Measurements from ENCODE around the gene NEURL1B. TPM values are rescaled to one million over a fixed set of nuclear protein-coding genes. Genes with fewer than 3 reads are reported as not detected.

NEURL1B gene
- total and polyA plus RNA-seq, 4 donors: 1.5 to 10.0 (median 5.5) TPM

DNA sequence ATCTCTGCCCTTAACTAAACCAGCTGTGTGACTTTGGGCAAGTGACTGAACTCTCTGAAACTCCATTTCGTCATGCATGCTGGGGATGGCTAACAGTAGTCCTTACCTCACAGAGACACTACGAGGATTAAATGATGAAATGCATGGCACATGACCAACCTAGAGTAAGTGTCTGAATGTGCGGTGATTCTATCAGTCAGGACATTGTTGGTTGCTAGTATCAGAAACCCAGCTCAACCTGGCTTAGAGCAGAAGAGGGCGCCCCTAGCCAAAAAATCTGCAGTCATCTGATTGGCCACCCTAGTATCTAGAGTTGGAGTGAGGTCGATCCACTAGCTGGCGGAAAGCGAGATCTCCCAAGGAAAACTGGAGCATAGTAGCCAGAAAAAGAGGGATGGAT, 25.2 kb downstream of the NEURL1B start:
- H3K27me3 ChIP-seq (ENCODE audit: control insufficient read depth in 4 of 4, insufficient read depth in 4 of 4, low read length in 3 of 4): no peaks in the 10 kb centered on the region
- H3K27ac ChIP-seq (ENCODE audit: low read depth in 1 of 2, low read length in 2 of 2): no peak overlapping the region
- H3K9me3 ChIP-seq (ENCODE audit: control insufficient read depth in 4 of 4, low read length in 3 of 4): no peaks in the 10 kb centered on the region
- 74% methylated on average over 7 of the region's 7 CpGs for WGBS
- peaks cover 0 to 5% (median 2%) of the 10 kb centered on the region in 4 donors for H3K4me1 ChIP-seq (ENCODE audit: control insufficient read depth in 4 of 4, insufficient read depth in 4 of 4, low read length in 3 of 4)
- H3K9ac ChIP-seq (ENCODE audit: low read depth in 1 of 2, low read length in 2 of 2): no peak overlapping the region
- H3K36me3 ChIP-seq (ENCODE audit: control insufficient read depth in 4 of 4, insufficient read depth in 3 of 4, low read depth in 1 of 4, low read length in 3 of 4): no peaks in the 10 kb centered on the region
- DNase-seq (ENCODE audit: low spot score): no peak
- TF ChIP-seq, protein P1, sequence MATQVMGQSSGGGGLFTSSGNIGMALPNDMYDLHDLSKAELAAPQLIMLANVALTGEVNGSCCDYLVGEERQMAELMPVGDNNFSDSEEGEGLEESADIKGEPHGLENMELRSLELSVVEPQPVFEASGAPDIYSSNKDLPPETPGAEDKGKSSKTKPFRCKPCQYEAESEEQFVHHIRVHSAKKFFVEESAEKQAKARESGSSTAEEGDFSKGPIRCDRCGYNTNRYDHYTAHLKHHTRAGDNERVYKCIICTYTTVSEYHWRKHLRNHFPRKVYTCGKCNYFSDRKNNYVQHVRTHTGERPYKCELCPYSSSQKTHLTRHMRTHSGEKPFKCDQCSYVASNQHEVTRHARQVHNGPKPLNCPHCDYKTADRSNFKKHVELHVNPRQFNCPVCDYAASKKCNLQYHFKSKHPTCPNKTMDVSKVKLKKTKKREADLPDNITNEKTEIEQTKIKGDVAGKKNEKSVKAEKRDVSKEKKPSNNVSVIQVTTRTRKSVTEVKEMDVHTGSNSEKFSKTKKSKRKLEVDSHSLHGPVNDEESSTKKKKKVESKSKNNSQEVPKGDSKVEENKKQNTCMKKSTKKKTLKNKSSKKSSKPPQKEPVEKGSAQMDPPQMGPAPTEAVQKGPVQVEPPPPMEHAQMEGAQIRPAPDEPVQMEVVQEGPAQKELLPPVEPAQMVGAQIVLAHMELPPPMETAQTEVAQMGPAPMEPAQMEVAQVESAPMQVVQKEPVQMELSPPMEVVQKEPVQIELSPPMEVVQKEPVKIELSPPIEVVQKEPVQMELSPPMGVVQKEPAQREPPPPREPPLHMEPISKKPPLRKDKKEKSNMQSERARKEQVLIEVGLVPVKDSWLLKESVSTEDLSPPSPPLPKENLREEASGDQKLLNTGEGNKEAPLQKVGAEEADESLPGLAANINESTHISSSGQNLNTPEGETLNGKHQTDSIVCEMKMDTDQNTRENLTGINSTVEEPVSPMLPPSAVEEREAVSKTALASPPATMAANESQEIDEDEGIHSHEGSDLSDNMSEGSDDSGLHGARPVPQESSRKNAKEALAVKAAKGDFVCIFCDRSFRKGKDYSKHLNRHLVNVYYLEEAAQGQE (IDR thresholded peaks at IDR 0.05): no peak
- TF ChIP-seq FOXA1 (IDR thresholded peaks at IDR 0.05): no peak
- TF ChIP-seq HNF4G (IDR thresholded peaks at IDR 0.05): no peak
- TF ChIP-seq, protein P2, sequence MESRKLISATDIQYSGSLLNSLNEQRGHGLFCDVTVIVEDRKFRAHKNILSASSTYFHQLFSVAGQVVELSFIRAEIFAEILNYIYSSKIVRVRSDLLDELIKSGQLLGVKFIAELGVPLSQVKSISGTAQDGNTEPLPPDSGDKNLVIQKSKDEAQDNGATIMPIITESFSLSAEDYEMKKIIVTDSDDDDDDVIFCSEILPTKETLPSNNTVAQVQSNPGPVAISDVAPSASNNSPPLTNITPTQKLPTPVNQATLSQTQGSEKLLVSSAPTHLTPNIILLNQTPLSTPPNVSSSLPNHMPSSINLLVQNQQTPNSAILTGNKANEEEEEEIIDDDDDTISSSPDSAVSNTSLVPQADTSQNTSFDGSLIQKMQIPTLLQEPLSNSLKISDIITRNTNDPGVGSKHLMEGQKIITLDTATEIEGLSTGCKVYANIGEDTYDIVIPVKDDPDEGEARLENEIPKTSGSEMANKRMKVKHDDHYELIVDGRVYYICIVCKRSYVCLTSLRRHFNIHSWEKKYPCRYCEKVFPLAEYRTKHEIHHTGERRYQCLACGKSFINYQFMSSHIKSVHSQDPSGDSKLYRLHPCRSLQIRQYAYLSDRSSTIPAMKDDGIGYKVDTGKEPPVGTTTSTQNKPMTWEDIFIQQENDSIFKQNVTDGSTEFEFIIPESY (IDR thresholded peaks at IDR 0.05): no peak
- TF ChIP-seq, protein P3, sequence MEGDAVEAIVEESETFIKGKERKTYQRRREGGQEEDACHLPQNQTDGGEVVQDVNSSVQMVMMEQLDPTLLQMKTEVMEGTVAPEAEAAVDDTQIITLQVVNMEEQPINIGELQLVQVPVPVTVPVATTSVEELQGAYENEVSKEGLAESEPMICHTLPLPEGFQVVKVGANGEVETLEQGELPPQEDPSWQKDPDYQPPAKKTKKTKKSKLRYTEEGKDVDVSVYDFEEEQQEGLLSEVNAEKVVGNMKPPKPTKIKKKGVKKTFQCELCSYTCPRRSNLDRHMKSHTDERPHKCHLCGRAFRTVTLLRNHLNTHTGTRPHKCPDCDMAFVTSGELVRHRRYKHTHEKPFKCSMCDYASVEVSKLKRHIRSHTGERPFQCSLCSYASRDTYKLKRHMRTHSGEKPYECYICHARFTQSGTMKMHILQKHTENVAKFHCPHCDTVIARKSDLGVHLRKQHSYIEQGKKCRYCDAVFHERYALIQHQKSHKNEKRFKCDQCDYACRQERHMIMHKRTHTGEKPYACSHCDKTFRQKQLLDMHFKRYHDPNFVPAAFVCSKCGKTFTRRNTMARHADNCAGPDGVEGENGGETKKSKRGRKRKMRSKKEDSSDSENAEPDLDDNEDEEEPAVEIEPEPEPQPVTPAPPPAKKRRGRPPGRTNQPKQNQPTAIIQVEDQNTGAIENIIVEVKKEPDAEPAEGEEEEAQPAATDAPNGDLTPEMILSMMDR (IDR thresholded peaks at IDR 0.05; ENCODE audit: low read depth, low read length, missing input control): no peak
- H3K4me3 ChIP-seq (ENCODE audit: low read depth in 1 of 3, low read length in 3 of 3): no peak overlapping the region

DNA sequence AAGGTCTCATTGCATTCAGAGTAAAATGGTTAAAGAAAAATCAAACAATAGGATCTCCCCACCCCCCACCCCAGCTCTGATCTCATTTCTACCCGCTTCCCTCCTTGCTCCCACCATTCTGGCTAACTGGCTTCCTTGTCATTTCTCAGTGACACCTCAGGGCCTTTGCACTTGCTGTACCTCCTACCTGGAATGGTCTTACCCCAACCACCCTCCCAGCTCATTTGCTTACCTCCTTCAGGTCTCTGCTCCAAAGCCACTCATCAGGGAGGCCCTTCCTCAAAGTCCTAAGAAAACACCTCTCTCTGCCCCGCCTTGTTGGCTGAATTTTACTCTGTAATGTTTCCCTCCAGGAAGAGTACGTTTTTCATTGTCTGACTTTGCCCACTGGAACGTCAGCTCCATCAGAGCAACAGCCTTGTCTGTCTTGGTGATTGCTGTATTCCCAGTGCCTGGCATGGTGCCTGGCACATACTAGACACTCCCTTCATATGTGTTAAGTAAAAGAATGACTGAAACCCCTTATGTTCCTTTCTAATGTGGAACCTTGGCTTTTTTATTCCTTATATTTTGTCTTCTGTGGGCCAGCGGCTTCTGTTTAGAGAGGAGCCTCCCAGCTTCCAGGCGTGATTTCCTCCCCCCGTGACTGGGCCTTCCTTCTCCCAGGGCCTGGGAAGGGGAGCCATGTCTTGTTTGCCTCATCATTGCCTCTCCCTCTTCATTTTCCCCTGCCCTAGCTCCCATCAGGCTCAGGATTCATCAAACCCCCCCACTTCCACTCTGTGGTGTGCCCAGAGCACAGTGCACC, 26.9 kb downstream of the NEURL1B start:
- Histone ChIP-seq H3K9ac (ENCODE audit: low read depth in 1 of 2, low read length in 2 of 2) (no peak overlapping the region), H3K4me3 (ENCODE audit: low read depth in 1 of 3, low read length in 3 of 3) (no peak overlapping the region), H3K4me1 (ENCODE audit: control insufficient read depth in 4 of 4, insufficient read depth in 4 of 4, low read length in 3 of 4) (no peaks in the 10 kb centered on the region), H3K36me3 (ENCODE audit: control insufficient read depth in 4 of 4, insufficient read depth in 3 of 4, low read depth in 1 of 4, low read length in 3 of 4) (no peaks in the 10 kb centered on the region), H3K27me3 (ENCODE audit: control insufficient read depth in 4 of 4, insufficient read depth in 4 of 4, low read length in 3 of 4) (no peaks in the 10 kb centered on the region), H3K9me3 (ENCODE audit: control insufficient read depth in 4 of 4, low read length in 3 of 4) (no peaks in the 10 kb centered on the region), H3K27ac (ENCODE audit: low read depth in 1 of 2, low read length in 2 of 2) (peak overlapping the region in 1 of 2 donors; percentile 27)
- 85% methylated on average over 7 of the region's 7 CpGs for WGBS
- no peak for DNase-seq (ENCODE audit: low spot score)
- TF ChIP-seq, protein P4, sequence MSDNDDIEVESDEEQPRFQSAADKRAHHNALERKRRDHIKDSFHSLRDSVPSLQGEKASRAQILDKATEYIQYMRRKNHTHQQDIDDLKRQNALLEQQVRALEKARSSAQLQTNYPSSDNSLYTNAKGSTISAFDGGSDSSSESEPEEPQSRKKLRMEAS (IDR thresholded peaks at IDR 0.05): no peak
- TF ChIP-seq JUND (IDR thresholded peaks at IDR 0.05) (no peak), FOXA1 (IDR thresholded peaks at IDR 0.05) (no peak), SP1 (IDR thresholded peaks at IDR 0.05) (no peak), EGR1 (IDR thresholded peaks at IDR 0.05; ENCODE audit: low read depth in 2 of 2) (no peak), TAF1 (conservative IDR thresholded peaks at IDR 0.05) (no peak), YY1 (IDR thresholded peaks at IDR 0.05) (no peak), HNF4A (conservative IDR thresholded peaks at IDR 0.05) (no peak), NR2F2 (IDR thresholded peaks at IDR 0.05) (no peak), RAD21 (IDR thresholded peaks at IDR 0.05) (no peak), FOXA2 (IDR thresholded peaks at IDR 0.05) (no peak), HNF4G (IDR thresholded peaks at IDR 0.05) (no peak), GABPA (IDR thresholded peaks at IDR 0.05 in 1 of 2, conservative IDR thresholded peaks at IDR 0.05 in 1 of 2) (no peak)
- TF ChIP-seq, protein P5, sequence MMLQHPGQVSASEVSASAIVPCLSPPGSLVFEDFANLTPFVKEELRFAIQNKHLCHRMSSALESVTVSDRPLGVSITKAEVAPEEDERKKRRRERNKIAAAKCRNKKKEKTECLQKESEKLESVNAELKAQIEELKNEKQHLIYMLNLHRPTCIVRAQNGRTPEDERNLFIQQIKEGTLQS (IDR thresholded peaks at IDR 0.05): no peak
- TF ChIP-seq, protein P1 (IDR thresholded peaks at IDR 0.05): no peak
- TF ChIP-seq, protein P3 (IDR thresholded peaks at IDR 0.05; ENCODE audit: low read depth, low read length, missing input control): no peak
